VCaP (cell line): Measurements from ENCODE around the gene DDX11.
"Not testable (repeated sequence)": the region's sequence is repeated elsewhere in the genome, so short reads cannot be mapped to it uniquely, and the experiment has no call there.

ENCODE experiments used
- H3K27ac ChIP-seq: fragments of 450-650 bp; 2 replicates; pipeline ENCODE4 v1.5.1; 2017
- CTCF ChIP-seq: fragments of 450-650 bp; conservative IDR thresholded peaks from 2 replicates; pipeline ENCODE4 v1.5.1; 2017; ENCODE audit warnings: mild to moderate bottlenecking, moderate library complexity

DDX11 gene

GRCh38 chr12:31119803-31120211, 46.1 kb downstream of the DDX11 start:
- no peak overlapping the region for H3K27ac ChIP-seq
- TF ChIP-seq CTCF = no peak

- no peak overlapping the region for H3K27ac ChIP-seq
- no peak for TF ChIP-seq CTCF
Observed at GRCh38 chr12:31120392-31121008, 46.8 kb downstream of the DDX11 start.

GRCh38 chr12:31121022-31121728, 47.5 kb downstream of the DDX11 start:
- H3K27ac ChIP-seq = not testable (repeated sequence)

- TF ChIP-seq CTCF = no peak
- H3K27ac ChIP-seq = no peak overlapping the region
Observed at GRCh38 chr12:31122481-31122880, 48.8 kb downstream of the DDX11 start.

- not testable (repeated sequence) for H3K27ac ChIP-seq
Observed at GRCh38 chr12:31124158-31124557, 50.5 kb downstream of the DDX11 start.

GRCh38 chr12:31125171-31125570, 51.5 kb downstream of the DDX11 start:
- not testable (repeated sequence) for H3K27ac ChIP-seq

- H3K27ac ChIP-seq = not testable (repeated sequence)
Observed at GRCh38 chr12:31127209-31127848, 53.7 kb downstream of the DDX11 start.

GRCh38 chr12:31136581-31136980, 62.9 kb downstream of the DDX11 start:
- H3K27ac ChIP-seq = not testable (repeated sequence)

GRCh38 chr12:31144768-31145167, 71.1 kb downstream of the DDX11 start:
- H3K27ac ChIP-seq = not testable (repeated sequence)

- not testable (repeated sequence) for H3K27ac ChIP-seq
Observed at GRCh38 chr12:31145296-31145695, 71.6 kb downstream of the DDX11 start.

- not testable (repeated sequence) for H3K27ac ChIP-seq
Observed at GRCh38 chr12:31147415-31147814, 73.8 kb downstream of the DDX11 start.

- H3K27ac ChIP-seq = not testable (repeated sequence)
Observed at GRCh38 chr12:31150766-31151165, 77.1 kb downstream of the DDX11 start.
